Left lung (tissue), 10 donors: ENCODE data around the gene COMMD7. TPM values are rescaled to one million over a fixed set of nuclear protein-coding genes. Genes with fewer than 3 reads are reported as not detected.

ENCODE experiments used
- ATAC-seq: fragments of 200-7000 bp; cut with Tn5 transposase; one replicate; pipeline ENCODE4 v1.9.1; 2020; ENCODE audit warnings: moderate library complexity
- DNase-seq, 4 donors: peaks; one replicate each; pipeline ENCODE4 v3.0.0-alpha.2; 2013 to 2020
- H3K27ac ChIP-seq, 2 donors: fragments of 200-600 bp; sonication (generic) in 1 of 2; one replicate each; pipeline versions ENCODE4 v1.5.0 to v1.8.0; 2020 to 2021
- H3K27me3 ChIP-seq, 2 donors: fragments of 200-600 bp; sonication (generic) in 1 of 2; one replicate each; pipeline versions ENCODE4 v1.5.0 to v1.8.0; 2020 to 2021
- H3K36me3 ChIP-seq, 2 donors: fragments of 200-600 bp; sonication (generic) in 1 of 2; one replicate each; pipeline versions ENCODE4 v1.5.0 to v1.8.0; 2020 to 2021
- H3K4me1 ChIP-seq, 2 donors: fragments of 200-600 bp; one replicate each; pipeline ENCODE4 v1.8.0; 2021
- H3K4me3 ChIP-seq, 2 donors: fragments of 200-600 bp; sonication (generic) in 1 of 2; one replicate each; pipeline versions ENCODE4 v1.5.0 to v1.8.0; 2020 to 2021; ENCODE audit warnings: mild to moderate bottlenecking in 1 of 2
- H3K9me3 ChIP-seq, 2 donors: fragments of 200-600 bp; sonication (generic) in 1 of 2; one replicate each; pipeline versions ENCODE4 v1.5.0 to v1.8.0; 2020 to 2021
- intact Hi-C, 2 donors: fragments of 100-400 bp; cut with DNase I; formaldehyde crosslinking; loops; one replicate each; pipeline versions ENCODE4 v1.11.2 to v1.14.2; 2022
- polyA plus RNA-seq, 6 donors: library from polyadenylated mRNA; unstranded; fragments of 120-200 nt; gene quantifications; one replicate each; pipeline ENCODE4 v1.2.1, GENCODE V29; 2013; ENCODE audit not compliant: insufficient read length in 6 of 6
- total RNA-seq, 2 donors: library from RNA; stranded (reverse); fragmentation: NEBNext Ultra II Directional; extraction: Animal tissue kit (Norgen Biotek cat#: 25700); gene quantifications; one replicate each; pipeline ENCODE4 v1.2.1, GENCODE V29; 2021
- TF ChIP-seq, protein P1 (sequence below), 2 donors: fragments of 200-600 bp; sonication (generic) in 1 of 2; IDR thresholded peaks; one replicate each; pipeline versions ENCODE4 v1.5.0 to v1.8.0; 2021; ENCODE audit warnings: antibody characterized with exemption in 2 of 2
- donor health status: DM: no; HTN: yes; CAD: no.
- donor health status: DM: no; HTN: no; CAD: no.

COMMD7 gene
- total and polyA plus RNA-seq, 8 donors = 38.5 to 58.0 (median 53.3) TPM

DNA sequence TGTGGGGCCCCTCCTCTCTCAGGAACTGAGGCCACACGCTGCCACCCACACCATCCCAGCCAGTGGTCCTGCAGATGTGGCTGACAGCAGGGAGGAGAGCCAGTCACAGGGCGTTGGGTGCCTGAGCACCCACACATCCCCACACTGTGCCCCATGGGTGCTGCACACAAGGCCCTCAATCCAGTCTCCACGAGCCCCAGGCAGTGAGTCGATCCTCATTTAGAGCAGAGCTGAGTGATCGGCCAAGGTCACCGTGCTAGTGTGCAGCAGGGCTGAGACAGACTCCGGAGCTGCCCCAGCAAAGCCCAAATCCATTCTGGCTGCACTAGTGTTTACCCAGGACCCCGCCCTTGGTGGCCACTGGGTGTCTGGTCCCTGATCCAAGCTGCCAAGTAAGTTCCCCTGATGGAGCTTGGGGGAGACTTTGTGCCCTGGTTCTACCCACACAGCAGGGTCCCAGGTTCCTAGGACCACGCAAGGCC, 78.5 kb downstream of the COMMD7 start:
- peaks cover 0 to 12% of the 10 kb centered on the region in 2 donors for H3K4me1 ChIP-seq
- intact Hi-C loops = no loop called here
- TF ChIP-seq, protein P1, sequence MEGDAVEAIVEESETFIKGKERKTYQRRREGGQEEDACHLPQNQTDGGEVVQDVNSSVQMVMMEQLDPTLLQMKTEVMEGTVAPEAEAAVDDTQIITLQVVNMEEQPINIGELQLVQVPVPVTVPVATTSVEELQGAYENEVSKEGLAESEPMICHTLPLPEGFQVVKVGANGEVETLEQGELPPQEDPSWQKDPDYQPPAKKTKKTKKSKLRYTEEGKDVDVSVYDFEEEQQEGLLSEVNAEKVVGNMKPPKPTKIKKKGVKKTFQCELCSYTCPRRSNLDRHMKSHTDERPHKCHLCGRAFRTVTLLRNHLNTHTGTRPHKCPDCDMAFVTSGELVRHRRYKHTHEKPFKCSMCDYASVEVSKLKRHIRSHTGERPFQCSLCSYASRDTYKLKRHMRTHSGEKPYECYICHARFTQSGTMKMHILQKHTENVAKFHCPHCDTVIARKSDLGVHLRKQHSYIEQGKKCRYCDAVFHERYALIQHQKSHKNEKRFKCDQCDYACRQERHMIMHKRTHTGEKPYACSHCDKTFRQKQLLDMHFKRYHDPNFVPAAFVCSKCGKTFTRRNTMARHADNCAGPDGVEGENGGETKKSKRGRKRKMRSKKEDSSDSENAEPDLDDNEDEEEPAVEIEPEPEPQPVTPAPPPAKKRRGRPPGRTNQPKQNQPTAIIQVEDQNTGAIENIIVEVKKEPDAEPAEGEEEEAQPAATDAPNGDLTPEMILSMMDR (IDR thresholded peaks at IDR 0.05) = no peak
- ATAC-seq (peak; percentile 9), DNase-seq (no peak)
- H3K9me3 ChIP-seq = peaks cover 0 to 7% of the 10 kb centered on the region in 2 donors
- H3K36me3 ChIP-seq = no peaks in the 10 kb centered on the region
- peak overlapping the region; percentile 35 to 42 for H3K27ac ChIP-seq
- no peak overlapping the region for H3K4me3 ChIP-seq
- H3K27me3 ChIP-seq = no peaks in the 10 kb centered on the region

DNA sequence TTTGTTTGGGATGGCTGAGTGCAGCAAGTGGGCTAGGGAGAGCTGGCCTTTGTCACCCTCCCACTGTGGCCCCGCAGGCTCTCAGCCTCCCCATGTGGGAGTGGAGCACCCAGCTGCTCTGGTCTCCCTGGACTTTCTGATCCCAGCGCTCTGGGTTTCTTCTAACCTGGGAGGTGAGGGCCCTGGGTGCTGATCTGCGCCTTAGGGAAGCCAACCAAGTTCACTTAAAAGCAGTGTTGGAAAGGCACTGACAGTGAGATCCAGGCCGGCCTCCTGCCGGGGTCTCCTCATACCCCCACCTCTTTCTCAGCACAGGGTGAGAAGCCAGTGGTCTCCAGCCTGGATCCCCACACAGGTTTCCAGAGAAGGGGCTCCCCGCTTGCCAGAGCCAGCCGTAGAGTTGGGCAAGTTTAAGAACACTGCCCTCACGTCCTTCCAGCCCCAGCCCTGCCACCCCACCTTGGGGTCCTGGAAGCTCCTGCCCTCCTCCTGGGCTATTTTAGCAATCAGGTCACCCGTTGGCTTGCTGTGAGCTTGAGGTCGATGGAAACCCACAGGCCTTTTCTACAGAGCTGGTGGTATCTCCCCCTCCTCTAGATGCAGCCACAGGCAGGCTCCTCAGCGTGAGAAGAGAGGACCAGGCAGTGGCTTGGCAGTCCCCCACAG, 79.1 kb downstream of the COMMD7 start:
- Histone ChIP-seq H3K27ac (peak overlapping the region in 1 of 2 donors; percentile 42), H3K27me3 (no peaks in the 10 kb centered on the region), H3K4me1 (peaks cover 0 to 12% of the 10 kb centered on the region in 2 donors), H3K36me3 (no peaks in the 10 kb centered on the region), H3K4me3 (no peak overlapping the region), H3K9me3 (peaks cover 0 to 7% of the 10 kb centered on the region in 2 donors)
- ATAC-seq = no peak
- DNase-seq = no peak
- intact Hi-C loops = no loop called here
- TF ChIP-seq, protein P1 (IDR thresholded peaks at IDR 0.05) = no peak

DNA sequence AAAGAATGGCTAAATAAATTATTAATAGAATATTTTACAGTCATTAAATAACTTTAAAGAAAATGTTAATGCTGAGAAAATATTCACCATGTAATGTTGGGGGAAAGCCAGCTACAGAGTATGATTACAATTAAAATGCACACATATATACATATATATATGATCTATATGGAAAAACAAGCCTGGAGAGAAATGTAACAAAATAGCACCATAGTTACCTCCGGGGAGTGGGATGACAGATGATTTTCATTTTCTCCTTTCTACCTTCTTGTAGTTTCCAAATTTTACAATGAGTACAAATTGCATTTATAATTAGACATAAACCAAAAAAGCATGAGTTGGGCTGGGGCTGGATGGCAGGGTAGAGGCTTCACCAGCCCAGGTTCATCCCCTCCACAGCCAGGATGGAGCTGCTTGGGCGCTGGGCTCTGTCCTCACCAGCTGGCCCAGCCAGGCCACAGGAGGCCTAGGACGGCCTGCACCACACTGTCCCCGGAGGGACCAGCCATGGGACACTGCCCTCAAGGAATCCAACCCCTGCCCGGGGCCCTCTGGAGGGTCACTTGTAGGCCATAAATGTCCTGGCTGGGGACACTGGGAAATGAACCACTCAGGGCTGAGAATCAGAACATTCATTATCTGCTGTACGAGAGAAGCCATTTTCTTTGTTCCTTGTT, 79.8 kb downstream of the COMMD7 start:
- no peak overlapping the region for H3K4me3 ChIP-seq
- peaks cover 0 to 12% of the 10 kb centered on the region in 2 donors for H3K4me1 ChIP-seq
- H3K27ac ChIP-seq = no peak overlapping the region
- peaks cover 0 to 7% of the 10 kb centered on the region in 2 donors for H3K9me3 ChIP-seq
- intact Hi-C loops = no loop called here
- no peaks in the 10 kb centered on the region for H3K27me3 ChIP-seq
- TF ChIP-seq, protein P1 (IDR thresholded peaks at IDR 0.05) = no peak
- no peaks in the 10 kb centered on the region for H3K36me3 ChIP-seq
- ATAC-seq = no peak
- DNase-seq = peak in 1 of 4 donors; percentile 65

DNA sequence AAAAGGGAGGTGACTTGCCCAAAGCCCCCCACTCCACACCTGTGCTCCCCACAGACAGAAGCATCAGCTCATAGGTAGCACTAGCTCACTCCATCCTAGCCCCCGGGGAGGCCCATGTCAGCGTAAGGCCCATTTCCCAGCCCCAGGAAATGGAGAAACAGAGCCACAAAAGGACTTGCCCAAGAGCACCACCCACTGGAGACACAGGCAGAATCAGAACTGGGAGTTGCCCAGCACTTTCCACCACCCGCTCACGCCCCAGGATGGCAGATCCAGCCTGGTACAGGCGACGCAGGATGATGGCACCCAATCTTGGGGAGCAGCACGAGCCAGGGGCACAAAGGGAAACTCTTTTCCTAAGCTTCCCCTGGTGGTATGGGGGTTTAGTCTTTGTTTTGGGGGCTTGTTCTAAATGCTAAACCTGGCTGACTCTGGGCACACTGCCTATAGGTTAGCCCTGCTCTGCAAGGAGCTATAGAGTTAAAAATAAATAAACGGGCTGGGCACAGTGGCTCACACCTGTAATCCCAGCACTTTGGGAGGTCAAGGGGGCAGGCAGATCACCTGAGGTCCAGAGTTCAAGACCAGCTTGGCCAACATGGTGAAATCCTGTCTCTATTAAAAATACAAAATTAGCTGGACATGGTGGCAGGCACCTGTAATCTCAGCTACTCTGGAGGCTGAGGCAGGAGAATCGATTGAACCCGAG, 81.3 kb downstream of the COMMD7 start:
- H3K27ac ChIP-seq = no peak overlapping the region
- H3K27me3 ChIP-seq = no peaks in the 10 kb centered on the region
- peaks cover 0 to 7% of the 10 kb centered on the region in 2 donors for H3K9me3 ChIP-seq
- H3K36me3 ChIP-seq = no peaks in the 10 kb centered on the region
- no peak overlapping the region for H3K4me3 ChIP-seq
- DNase-seq (peak in 1 of 4 donors; percentile 20), ATAC-seq (no peak)
- peaks cover 0 to 12% of the 10 kb centered on the region in 2 donors for H3K4me1 ChIP-seq
- intact Hi-C loops = no loop called here
- TF ChIP-seq, protein P1 (IDR thresholded peaks at IDR 0.05) = no peak

DNA sequence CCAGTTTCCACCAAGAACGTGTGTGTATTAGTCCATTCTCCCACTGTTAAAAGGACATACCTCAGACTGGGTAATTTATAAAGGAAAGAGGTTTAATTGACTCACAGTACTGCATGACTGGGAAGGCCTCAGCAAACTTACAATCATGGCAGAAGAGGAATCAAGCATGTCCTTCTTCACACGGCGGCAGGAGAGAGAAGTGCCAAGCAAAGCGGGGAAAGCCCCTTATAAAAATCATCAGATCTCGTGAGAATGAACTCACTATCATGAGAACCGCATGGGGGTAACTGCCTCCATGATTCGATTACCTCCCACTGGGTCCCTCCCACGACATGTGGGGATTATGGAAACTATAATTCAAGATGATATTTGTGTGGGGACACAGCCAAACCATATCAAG, 82.6 kb downstream of the COMMD7 start:
- Histone ChIP-seq H3K27me3 (no peaks in the 10 kb centered on the region), H3K9me3 (peaks cover 0 to 7% of the 10 kb centered on the region in 2 donors), H3K4me1 (peaks cover 0 to 6% of the 10 kb centered on the region in 2 donors), H3K27ac (no peak overlapping the region), H3K36me3 (no peaks in the 10 kb centered on the region), H3K4me3 (no peak overlapping the region)
- TF ChIP-seq, protein P1 (IDR thresholded peaks at IDR 0.05) = no peak
- intact Hi-C loops = no loop called here
- ATAC-seq (no peak), DNase-seq (peak in 1 of 4 donors; percentile 2)
